Keratinocyte (primary cell): ENCODE data around the gene GRB14. TPM values are rescaled to one million over a fixed set of nuclear protein-coding genes. Genes with fewer than 3 reads are reported as not detected.

Experiments used
- DNase-seq: peaks from one replicate; pipeline ENCODE4 v3.0.0-alpha.2; 2011; ENCODE audit warnings: low read depth, missing footprints, low spot score
- FAIRE-seq: peaks from 2 replicates; lab custom pipeline; 2011; peaks lifted over from hg19 to GRCh38; lab: Jason Lieb, UNC
- H2AFZ ChIP-seq: 2 replicates; pipeline ENCODE4 v1.6.0; 2012; ENCODE audit warnings: low read length, control low read depth, inconsistent platforms; ENCODE audit not compliant: control insufficient read depth
- H3K27ac ChIP-seq: 2 replicates; pipeline ENCODE4 v1.5.1; 2011; ENCODE audit warnings: low read length; ENCODE audit not compliant: control insufficient read depth, insufficient read depth
- H3K27me3 ChIP-seq: 3 replicates; pipeline ENCODE4 v1.6.0; 2011; ENCODE audit warnings: low read length; ENCODE audit not compliant: control insufficient read depth, insufficient read depth; ENCODE audit errors: extremely low read depth
- H3K36me3 ChIP-seq, 2 experiments: 2 replicates in 1 of 2; 3 replicates in 1 of 2; pipeline ENCODE4 v1.5.1; 2011; ENCODE audit warnings: low read length in 2 of 2, mild to moderate bottlenecking in 1 of 2; ENCODE audit not compliant: control insufficient read depth in 2 of 2, insufficient read depth in 2 of 2; ENCODE audit errors: extremely low read depth in 1 of 2
- H3K4me1 ChIP-seq: 3 replicates; pipeline ENCODE4 v1.5.1; 2011; ENCODE audit warnings: low read length; ENCODE audit not compliant: control insufficient read depth, insufficient read depth; ENCODE audit errors: extremely low read depth
- H3K4me2 ChIP-seq: 3 replicates; pipeline ENCODE4 v1.6.0; 2011; ENCODE audit warnings: low read depth, low read length; ENCODE audit not compliant: control insufficient read depth, insufficient read depth; ENCODE audit errors: extremely low read depth
- H3K4me3 ChIP-seq, 3 experiments: fragments of 200-600 bp in 1 of 3; sonication (generic) in 1 of 3; 2 replicates in 2 of 3; 3 replicates in 1 of 3; pipeline ENCODE4 v1.5.1; 2011 to 2016; ENCODE audit warnings: low read length in 3 of 3, mild to moderate bottlenecking in 3 of 3, control low read depth in 2 of 3, inconsistent platforms in 1 of 3, low read depth in 1 of 3, mixed read lengths in 1 of 3, mixed run types in 1 of 3, moderate library complexity in 1 of 3; ENCODE audit not compliant: control insufficient read depth in 2 of 3, insufficient read depth in 2 of 3; ENCODE audit errors: extremely low read depth in 1 of 3
- H3K79me2 ChIP-seq: 2 replicates; pipeline ENCODE4 v1.6.0; 2012; ENCODE audit warnings: low read length; ENCODE audit not compliant: control insufficient read depth, insufficient read depth
- H3K9ac ChIP-seq: 3 replicates; pipeline ENCODE4 v1.6.0; 2011; ENCODE audit warnings: low read length; ENCODE audit not compliant: control insufficient read depth, insufficient read depth; ENCODE audit errors: extremely low read depth
- H3K9me1 ChIP-seq: 3 replicates; pipeline ENCODE4 v1.6.0; 2011; ENCODE audit warnings: low read length; ENCODE audit not compliant: control insufficient read depth, insufficient read depth; ENCODE audit errors: extremely low read depth
- H3K9me3 ChIP-seq: 2 replicates; pipeline ENCODE4 v1.5.1; 2012; ENCODE audit warnings: low read depth, low read length; ENCODE audit not compliant: control insufficient read depth
- H4K20me1 ChIP-seq: 3 replicates; pipeline ENCODE4 v1.6.0; 2011; ENCODE audit warnings: low read length; ENCODE audit not compliant: control insufficient read depth, insufficient read depth; ENCODE audit errors: extremely low read depth
- CTCF ChIP-seq, 3 experiments: IDR thresholded peaks in 1 of 3; conservative IDR thresholded peaks in 1 of 3; optimal IDR thresholded peaks in 1 of 3; 2 replicates in 2 of 3; 3 replicates in 1 of 3; pipeline versions ENCODE3 to v1.5.1; 2011; ENCODE audit warnings: low read length in 3 of 3, mild to moderate bottlenecking in 3 of 3, moderate library complexity in 2 of 3, control low read depth in 1 of 3, inconsistent platforms in 1 of 3; ENCODE audit not compliant: insufficient read depth in 2 of 3; ENCODE audit errors: extremely low read depth in 1 of 3
- EZH2 ChIP-seq: IDR thresholded peaks from one replicate; pipeline ENCODE4 v1.6.1; 2012; ENCODE audit warnings: inconsistent platforms, mild to moderate bottlenecking, low read length, moderate library complexity
- dilution Hi-C: fragments of 300-500 bp; cut with MboI; formaldehyde crosslinking; loops from one replicate; pipeline ENCODE4 v1.7.0; 2020; ENCODE audit warnings: low sequenced_read_pairs; ENCODE audit not compliant: extremely low pct_ligation_motif_present
- polyA plus RNA-seq, 5 experiments: library from polyadenylated mRNA; depleted of rRNA in 3 of 5; stranded (reverse) in 3 of 5; stranded (forward) in 1 of 5; unstranded in 1 of 5; fragments of >200 nt; gene quantifications; 1 replicate in 1 of 5; 2 replicates in 3 of 5; 3 replicates in 1 of 5; pipeline versions ENCODE4 v1.2.1 to v1.2.3, GENCODE V29; 2011 to 2012; ENCODE audit warnings: missing spikeins in 2 of 5, low read depth in 1 of 5, low replicate concordance in 1 of 5

GRB14 gene
- polyA plus RNA-seq, 1 donor (not counting 4 experiments of a cell fraction or from before 2014, with no cell fraction given) = 4.2 TPM

- no peak for FAIRE-seq
- Histone ChIP-seq H3K9ac (no peak overlapping the region), H2AFZ (no peak overlapping the region), H3K27me3 (no peaks in the 10 kb centered on the region), H3K4me2 (no peak overlapping the region), H4K20me1 (no peaks in the 10 kb centered on the region), H3K79me2 (no peaks in the 10 kb centered on the region), H3K4me3 (no peak overlapping the region), H3K4me1 (no peaks in the 10 kb centered on the region), H3K36me3 (no peaks in the 10 kb centered on the region), H3K9me3 (no peaks in the 10 kb centered on the region), H3K27ac (no peak overlapping the region), H3K9me1 (no peaks in the 10 kb centered on the region)
- dilution Hi-C loops = no loop called here
- no peak for TF ChIP-seq EZH2
- no peak for TF ChIP-seq CTCF (optimal IDR thresholded peaks at IDR 0.05 in 1 of 3, IDR thresholded peaks at IDR 0.05 in 1 of 3, conservative IDR thresholded peaks at IDR 0.05 in 1 of 3; ENCODE audit: extremely low read depth in 1 of 3, insufficient read depth in 2 of 3, low read length in 3 of 3)
- no peak for DNase-seq
Measured at GRCh38 chr2:164530464-164530863, 90.8 kb downstream of the GRB14 start.

- Histone ChIP-seq H3K79me2 (no peaks in the 10 kb centered on the region), H3K4me1 (no peaks in the 10 kb centered on the region), H3K27ac (no peak overlapping the region), H3K36me3 (no peaks in the 10 kb centered on the region), H4K20me1 (no peaks in the 10 kb centered on the region), H2AFZ (no peak overlapping the region), H3K4me2 (no peak overlapping the region), H3K9me1 (no peaks in the 10 kb centered on the region), H3K9ac (no peak overlapping the region), H3K9me3 (no peaks in the 10 kb centered on the region), H3K27me3 (no peaks in the 10 kb centered on the region), H3K4me3 (no peak overlapping the region)
- dilution Hi-C loops = no loop called here
- DNase-seq (no peak), FAIRE-seq (no peak)
- TF ChIP-seq EZH2 (no peak), CTCF (optimal IDR thresholded peaks at IDR 0.05 in 1 of 3, IDR thresholded peaks at IDR 0.05 in 1 of 3, conservative IDR thresholded peaks at IDR 0.05 in 1 of 3; ENCODE audit: extremely low read depth in 1 of 3, insufficient read depth in 2 of 3, low read length in 3 of 3) (no peak)
Measured at GRCh38 chr2:164523726-164524125, 97.6 kb downstream of the GRB14 start.
